ENCODE measurements around the gene RIF1. TPM values are rescaled to one million over a fixed set of nuclear protein-coding genes. Genes with fewer than 3 reads are reported as not detected.
"Not testable (repeated sequence)": the region's sequence is repeated elsewhere in the genome, so short reads cannot be mapped to it uniquely, and the experiment has no call there.

Gene RIF1
- total RNA-seq, 4 donors from 2014 or later, result 10.8 to 43.2 (median 17.9) TPM

GRCh38 chr2:151417650-151418049, 7.9 kb downstream of the RIF1 start:
- Histone ChIP-seq H3K9me3 (no peaks in the 10 kb centered on the region), H3K36me3 (peaks cover 0 to 48% (median 24%) of the 10 kb centered on the region in 4 donors), H3K27me3 (no peaks in the 10 kb centered on the region), H3K4me1 (no peaks in the 10 kb centered on the region), H3K4me3 (no peak overlapping the region), H3K27ac (no peak overlapping the region)
- TF ChIP-seq POLR2AphosphoS5 (IDR thresholded peaks at IDR 0.05), result no peak
- 90 to 100% methylated on average over 3 of the region's 3 CpGs for WGBS, 2 donors (ENCODE audit: low coverage in 1 of 2)
- intact Hi-C loops (cut with DNase I; ENCODE audit: low total_unique reads), result no loop called here
- in situ Hi-C loops (cut with MboI; ENCODE audit: low pct_ligation_motif_present in 1 of 4, low pct_unique_long_range_greater_than_20kb in 1 of 4, low sequenced_read_pairs in 3 of 4), result loop anchor here in 1 of 4 donors (10.0 kb wide), 1 partner anchor 123 kb away; no protein-coding TSS in a partner anchor
- no peak for DNase-seq

DNA sequence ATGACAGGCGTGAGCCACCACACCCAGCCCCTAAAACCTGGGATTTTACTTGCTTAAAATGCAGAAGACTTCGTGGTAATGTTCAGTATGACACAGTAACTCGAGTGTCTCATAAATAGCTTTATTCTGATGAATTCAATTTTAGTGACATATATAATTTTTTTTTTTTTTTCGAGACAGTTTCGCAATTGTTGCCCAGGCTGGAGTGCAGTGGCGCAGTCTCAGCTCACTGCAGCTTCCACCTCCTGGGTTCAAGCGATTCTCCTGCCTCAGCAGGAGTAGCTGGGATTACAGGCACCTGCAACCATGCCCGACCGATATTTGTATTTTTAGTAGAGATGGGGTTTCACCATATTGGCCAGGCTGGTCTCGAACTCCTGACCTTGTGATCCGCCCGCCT, 12.0 kb downstream of the RIF1 start:
- H3K4me3 ChIP-seq; H3K4me1 ChIP-seq; intact Hi-C loops (cut with DNase I; ENCODE audit: low total_unique reads); H3K27me3 ChIP-seq; H3K27ac ChIP-seq; DNase-seq; H3K9me3 ChIP-seq; in situ Hi-C loops (cut with MboI; ENCODE audit: low pct_ligation_motif_present in 1 of 4, low pct_unique_long_range_greater_than_20kb in 1 of 4, low sequenced_read_pairs in 3 of 4): not testable (repeated sequence)
- 93 to 100% methylated on average over 9 to 12 of the region's 12 CpGs for WGBS, 2 donors (ENCODE audit: low coverage in 1 of 2)
- H3K36me3 ChIP-seq, result peaks cover 0 to 35% (median 17%) of the 10 kb centered on the region in 4 donors

DNA sequence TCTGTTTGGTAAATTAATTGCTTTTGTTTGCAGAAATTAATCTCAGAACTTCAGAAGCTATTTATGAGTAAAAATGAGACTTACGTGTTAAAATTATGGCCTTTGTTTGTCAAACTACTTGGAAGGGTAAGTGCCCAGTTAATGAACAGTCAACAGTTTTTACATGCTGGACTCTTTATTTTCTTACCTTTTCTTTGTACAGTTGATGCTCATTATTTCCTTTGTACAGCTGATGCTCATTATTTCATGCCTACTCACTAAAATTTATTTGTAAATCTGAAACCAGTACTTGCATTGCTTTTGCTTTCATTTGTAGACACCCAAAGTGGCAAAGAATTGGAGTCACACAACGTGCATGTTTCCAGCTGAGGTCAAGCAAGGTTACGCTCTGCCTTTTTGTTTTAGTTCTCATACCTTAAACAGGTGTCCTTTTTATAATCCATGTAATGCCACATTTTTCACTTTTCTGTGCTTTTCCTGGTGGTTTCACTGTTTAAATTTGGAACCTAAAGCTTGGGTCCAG, 13.3 kb downstream of the RIF1 start:
- Histone ChIP-seq H3K27me3 (no peaks in the 10 kb centered on the region), H3K4me3 (no peak overlapping the region), H3K9me3 (no peaks in the 10 kb centered on the region), H3K27ac (no peak overlapping the region), H3K4me1 (peaks cover 0 to 2% (median 0%) of the 10 kb centered on the region in 4 donors), H3K36me3 (peaks cover 0 to 29% (median 14%) of the 10 kb centered on the region in 4 donors)
- TF ChIP-seq POLR2A (IDR thresholded peaks at IDR 0.05), result no peak
- no peak for TF ChIP-seq EP300 (IDR thresholded peaks at IDR 0.05; ENCODE audit: low read depth)
- TF ChIP-seq, protein P1, sequence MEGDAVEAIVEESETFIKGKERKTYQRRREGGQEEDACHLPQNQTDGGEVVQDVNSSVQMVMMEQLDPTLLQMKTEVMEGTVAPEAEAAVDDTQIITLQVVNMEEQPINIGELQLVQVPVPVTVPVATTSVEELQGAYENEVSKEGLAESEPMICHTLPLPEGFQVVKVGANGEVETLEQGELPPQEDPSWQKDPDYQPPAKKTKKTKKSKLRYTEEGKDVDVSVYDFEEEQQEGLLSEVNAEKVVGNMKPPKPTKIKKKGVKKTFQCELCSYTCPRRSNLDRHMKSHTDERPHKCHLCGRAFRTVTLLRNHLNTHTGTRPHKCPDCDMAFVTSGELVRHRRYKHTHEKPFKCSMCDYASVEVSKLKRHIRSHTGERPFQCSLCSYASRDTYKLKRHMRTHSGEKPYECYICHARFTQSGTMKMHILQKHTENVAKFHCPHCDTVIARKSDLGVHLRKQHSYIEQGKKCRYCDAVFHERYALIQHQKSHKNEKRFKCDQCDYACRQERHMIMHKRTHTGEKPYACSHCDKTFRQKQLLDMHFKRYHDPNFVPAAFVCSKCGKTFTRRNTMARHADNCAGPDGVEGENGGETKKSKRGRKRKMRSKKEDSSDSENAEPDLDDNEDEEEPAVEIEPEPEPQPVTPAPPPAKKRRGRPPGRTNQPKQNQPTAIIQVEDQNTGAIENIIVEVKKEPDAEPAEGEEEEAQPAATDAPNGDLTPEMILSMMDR (IDR thresholded peaks at IDR 0.05), result no peak
- TF ChIP-seq POLR2AphosphoS5 (IDR thresholded peaks at IDR 0.05), result no peak
- 69% methylated on average over 3 of the region's 3 CpGs for WGBS, 2 donors (ENCODE audit: low coverage in 1 of 2)
- DNase-seq, result no peak
- in situ Hi-C loops (cut with MboI; ENCODE audit: low pct_ligation_motif_present in 1 of 4, low pct_unique_long_range_greater_than_20kb in 1 of 4, low sequenced_read_pairs in 3 of 4) (no loop called here), intact Hi-C loops (cut with DNase I; ENCODE audit: low total_unique reads) (no loop called here)

DNA sequence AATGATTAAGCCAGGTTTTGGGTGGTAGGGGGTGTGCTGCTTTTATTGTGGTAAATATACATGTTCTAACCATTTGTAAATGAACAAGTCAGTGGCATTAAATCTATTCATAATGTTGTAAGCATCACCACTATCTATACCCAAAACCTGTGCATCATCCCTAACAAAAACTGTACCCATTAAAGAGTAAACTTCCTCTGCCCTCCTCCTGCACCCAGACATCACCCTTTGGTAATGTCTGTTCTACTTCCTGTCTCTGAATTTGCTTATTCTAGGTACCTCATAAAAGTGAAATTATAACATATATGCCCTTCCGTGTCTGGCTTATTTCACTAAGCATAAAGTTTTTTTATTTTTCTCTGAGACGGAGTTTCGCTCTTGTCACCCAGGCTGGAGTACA, 14.1 kb downstream of the RIF1 start:
- Histone ChIP-seq H3K27me3 (no peaks in the 10 kb centered on the region), H3K27ac (no peak overlapping the region), H3K4me1 (peaks cover 0 to 2% (median 0%) of the 10 kb centered on the region in 4 donors), H3K9me3 (no peaks in the 10 kb centered on the region), H3K36me3 (peaks cover 0 to 34% (median 15%) of the 10 kb centered on the region in 4 donors), H3K4me3 (no peak overlapping the region)
- WGBS, 2 donors (ENCODE audit: low coverage in 1 of 2), result 54 to 59% methylated on average over 3 of the region's 3 CpGs
- no peak for TF ChIP-seq EP300 (IDR thresholded peaks at IDR 0.05; ENCODE audit: low read depth)
- TF ChIP-seq, protein P1 (IDR thresholded peaks at IDR 0.05), result no peak
- TF ChIP-seq POLR2A (IDR thresholded peaks at IDR 0.05), result no peak
- TF ChIP-seq POLR2AphosphoS5 (IDR thresholded peaks at IDR 0.05), result no peak
- intact Hi-C loops (cut with DNase I; ENCODE audit: low total_unique reads), result no loop called here
- in situ Hi-C loops (cut with MboI; ENCODE audit: low pct_ligation_motif_present in 1 of 4, low pct_unique_long_range_greater_than_20kb in 1 of 4, low sequenced_read_pairs in 3 of 4), result no loop called here
- DNase-seq, result no peak

DNA sequence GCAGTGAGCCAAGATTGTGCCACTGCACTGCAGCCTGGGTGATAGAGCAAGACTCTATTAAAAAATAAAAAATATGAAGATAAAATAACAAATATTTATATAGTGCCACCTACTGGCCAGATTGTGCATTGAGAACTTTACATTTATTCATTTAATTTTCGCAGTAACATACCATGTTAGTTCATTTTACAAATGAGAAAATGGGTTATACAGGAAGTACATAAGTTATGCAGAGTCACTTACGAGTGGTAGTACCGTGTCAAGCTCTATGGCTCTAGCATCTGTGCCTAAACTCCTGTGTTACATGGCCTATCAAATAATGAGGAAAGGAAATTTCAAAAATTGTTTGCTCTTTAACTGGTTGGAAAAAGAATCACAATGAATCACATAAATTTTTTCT, 27.9 kb downstream of the RIF1 start:
- no peak for DNase-seq
- Histone ChIP-seq H3K27me3 (no peaks in the 10 kb centered on the region), H3K4me1 (peaks cover 0 to 19% (median 12%) of the 10 kb centered on the region in 4 donors), H3K9me3 (no peaks in the 10 kb centered on the region), H3K4me3 (no peak overlapping the region), H3K36me3 (peaks cover 0 to 43% (median 19%) of the 10 kb centered on the region in 4 donors), H3K27ac (peak overlapping the region; percentile 56 to 77 (median 72))
- intact Hi-C loops (cut with DNase I; ENCODE audit: low total_unique reads) (no loop called here), in situ Hi-C loops (cut with MboI; ENCODE audit: low pct_ligation_motif_present in 1 of 4, low pct_unique_long_range_greater_than_20kb in 1 of 4, low sequenced_read_pairs in 3 of 4) (loop anchor here in 1 of 4 donors (25.0 kb wide), 1 partner anchor 1850 kb away; the partner anchor contains the start of gene MMADHC)
- TF ChIP-seq, protein P1 (IDR thresholded peaks at IDR 0.05), result peak; percentile 62 to 80 (median 74)
- TF ChIP-seq POLR2AphosphoS5 (IDR thresholded peaks at IDR 0.05), result no peak
- TF ChIP-seq POLR2A (IDR thresholded peaks at IDR 0.05), result no peak
- no peak for TF ChIP-seq EP300 (IDR thresholded peaks at IDR 0.05; ENCODE audit: low read depth)
- 40 to 52% methylated on average over 3 of the region's 3 CpGs for WGBS, 2 donors (ENCODE audit: low coverage in 1 of 2)

Measured in transverse colon (tissue), 4 donors.